ENCODE results near the gene GSG1L.

Gene GSG1L

DNA sequence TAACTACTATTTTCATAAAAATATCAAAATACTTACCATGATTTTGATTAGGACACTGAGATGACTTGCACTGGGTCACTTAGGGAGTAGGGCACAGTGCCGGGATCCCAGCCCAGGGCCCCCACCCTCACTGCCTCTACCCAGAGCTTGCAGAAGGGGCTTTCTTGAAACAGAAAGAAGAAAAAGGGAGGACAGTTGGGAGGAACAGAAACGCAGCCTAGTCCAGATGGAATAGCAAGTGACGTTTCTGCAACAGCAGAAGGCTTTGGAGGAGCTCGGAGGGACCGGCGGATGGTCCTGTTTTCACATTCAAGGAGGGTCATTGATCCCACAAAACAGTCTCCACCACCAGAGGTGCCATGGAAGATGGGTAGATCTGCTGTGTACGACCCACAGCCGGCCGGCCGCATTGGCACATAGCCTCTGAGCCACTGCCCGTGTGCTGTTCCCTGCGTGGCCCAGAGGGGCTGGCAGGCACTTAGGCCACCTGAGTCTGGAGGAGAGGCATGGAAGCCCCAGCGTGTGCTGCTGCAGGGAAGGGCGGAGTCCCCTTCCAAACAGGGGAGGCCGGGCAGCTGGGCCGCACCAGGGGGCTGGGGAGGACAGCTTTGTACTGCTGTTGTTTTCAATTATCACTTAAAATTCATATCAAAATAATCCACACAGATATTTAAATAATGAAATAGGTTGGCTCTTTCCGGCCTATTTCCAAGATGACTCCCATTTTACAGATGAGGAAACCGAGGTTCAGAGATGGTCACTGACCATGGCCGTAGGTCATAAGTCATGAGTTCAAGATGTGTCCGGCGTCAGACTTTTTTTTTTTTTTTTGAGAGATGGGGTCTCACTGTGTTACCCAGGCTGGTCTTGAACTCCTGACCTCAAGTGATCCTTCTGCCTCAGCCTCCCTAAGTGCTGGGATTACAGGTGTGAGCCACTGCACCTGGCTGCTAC is 22.9 kb upstream of the GSG1L start:
- no peak for DNase-seq
- TF ChIP-seq POLR2A (IDR thresholded peaks at IDR 0.05; ENCODE audit: low read length) (no peak), GATA1 (IDR thresholded peaks at IDR 0.05; ENCODE audit: low read depth, low read length) (no peak)

GRCh38 chr16:28085389-28086171 is 22.1 kb upstream of the GSG1L start:
- DNase-seq: no peak
- TF ChIP-seq GATA1 (IDR thresholded peaks at IDR 0.05; ENCODE audit: low read depth, low read length) (no peak), POLR2A (IDR thresholded peaks at IDR 0.05; ENCODE audit: low read length) (no peak)

- no peak for DNase-seq
- no peak for TF ChIP-seq GATA1 (IDR thresholded peaks at IDR 0.05; ENCODE audit: low read depth, low read length)
- no peak for TF ChIP-seq POLR2A (IDR thresholded peaks at IDR 0.05; ENCODE audit: low read length)
Observed at GRCh38 chr16:28084209-28084608, 20.7 kb upstream of the GSG1L start.

- TF ChIP-seq POLR2A (IDR thresholded peaks at IDR 0.05; ENCODE audit: low read length): no peak
- no peak for TF ChIP-seq GATA1 (IDR thresholded peaks at IDR 0.05; ENCODE audit: low read depth, low read length)
Observed at GRCh38 chr16:28082624-28083023, 19.1 kb upstream of the GSG1L start.

GRCh38 chr16:28081391-28081968 is 18.0 kb upstream of the GSG1L start:
- DNase-seq: no peak
- TF ChIP-seq POLR2A (IDR thresholded peaks at IDR 0.05; ENCODE audit: low read length) (no peak), GATA1 (IDR thresholded peaks at IDR 0.05; ENCODE audit: low read depth, low read length) (no peak)

More at GRCh38 chr16:28082624-28083023, 19.1 kb upstream of the GSG1L start:
- no peak for DNase-seq

- no peak for DNase-seq
- TF ChIP-seq GATA1 (IDR thresholded peaks at IDR 0.05; ENCODE audit: low read depth, low read length): no peak
- no peak for TF ChIP-seq POLR2A (IDR thresholded peaks at IDR 0.05; ENCODE audit: low read length)
Observed at GRCh38 chr16:28078261-28078660, 14.7 kb upstream of the GSG1L start.

DNA sequence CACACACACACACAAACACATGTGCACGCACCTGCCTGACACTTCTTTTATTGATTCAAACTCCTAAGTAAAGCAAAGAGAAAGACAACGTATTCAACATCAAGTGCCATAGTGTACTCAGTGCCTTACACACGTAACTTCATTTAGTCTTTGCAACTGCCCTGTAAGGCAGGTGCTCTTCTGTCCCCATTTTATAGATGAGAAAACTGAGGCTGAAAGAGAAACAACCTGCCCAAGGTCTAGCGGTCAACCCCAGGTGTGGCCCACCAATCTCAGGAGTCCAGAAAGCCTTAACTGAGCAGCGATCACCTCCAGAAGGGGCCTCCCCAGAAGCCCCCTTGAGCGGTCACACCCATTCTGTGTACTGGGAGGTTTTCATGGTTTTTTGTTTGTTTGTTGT is 10.3 kb upstream of the GSG1L start:
- TF ChIP-seq GATA1 (IDR thresholded peaks at IDR 0.05; ENCODE audit: low read depth, low read length) (no peak), POLR2A (IDR thresholded peaks at IDR 0.05; ENCODE audit: low read length) (no peak)
- DNase-seq: no peak

GRCh38 chr16:28072087-28072486 is 8.6 kb upstream of the GSG1L start:
- no peak for TF ChIP-seq POLR2A (IDR thresholded peaks at IDR 0.05; ENCODE audit: low read length)
- no peak for TF ChIP-seq GATA1 (IDR thresholded peaks at IDR 0.05; ENCODE audit: low read depth, low read length)
- DNase-seq: no peak

- DNase-seq: no peak
- TF ChIP-seq GATA1 (IDR thresholded peaks at IDR 0.05; ENCODE audit: low read depth, low read length) (no peak), POLR2A (IDR thresholded peaks at IDR 0.05; ENCODE audit: low read length) (no peak)
Observed at GRCh38 chr16:28069971-28070794, 6.7 kb upstream of the GSG1L start.

- no peak for DNase-seq
- no peak for TF ChIP-seq POLR2A (IDR thresholded peaks at IDR 0.05; ENCODE audit: low read length)
- TF ChIP-seq GATA1 (IDR thresholded peaks at IDR 0.05; ENCODE audit: low read depth, low read length): no peak
Observed at GRCh38 chr16:28068976-28069375, 5.5 kb upstream of the GSG1L start.

DNA sequence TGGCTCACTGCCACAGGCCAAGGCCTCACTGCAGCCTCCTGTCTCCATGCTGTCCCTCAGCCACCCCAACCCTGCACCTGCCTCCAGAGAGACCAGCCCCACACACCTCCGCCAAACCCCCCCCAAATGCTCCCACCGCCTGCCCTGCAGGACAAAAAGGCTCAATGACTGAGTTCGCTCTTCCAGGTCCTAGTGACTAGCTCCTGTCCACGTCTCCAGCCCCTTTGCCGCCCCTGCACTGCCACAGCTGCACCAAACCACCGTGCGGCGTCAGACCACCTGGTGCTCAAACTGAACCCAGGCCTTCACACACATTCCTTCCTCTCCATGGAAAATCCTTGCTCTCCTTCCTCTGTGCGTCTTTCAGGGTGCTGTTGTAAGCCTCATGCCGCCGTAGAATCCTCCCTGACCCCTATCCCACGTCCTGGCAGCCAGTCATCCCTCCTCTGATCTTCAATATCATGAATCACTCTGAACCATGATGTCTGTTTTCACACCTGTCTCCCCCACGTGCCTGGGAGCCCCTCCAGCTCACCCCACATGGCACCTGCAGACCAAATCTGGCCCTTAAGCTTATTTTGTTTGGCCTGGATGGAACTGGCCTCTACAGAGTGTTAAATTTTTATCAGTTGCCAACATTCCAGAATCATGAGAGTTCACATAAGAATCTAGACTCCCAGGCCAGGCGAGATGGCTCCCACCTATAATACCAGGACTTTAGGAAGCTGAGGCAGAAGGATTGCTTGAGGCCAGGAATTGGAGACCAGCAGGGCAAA is 4.3 kb upstream of the GSG1L start:
- no peak for TF ChIP-seq GATA1 (IDR thresholded peaks at IDR 0.05; ENCODE audit: low read depth, low read length)
- no peak for DNase-seq

DNA sequence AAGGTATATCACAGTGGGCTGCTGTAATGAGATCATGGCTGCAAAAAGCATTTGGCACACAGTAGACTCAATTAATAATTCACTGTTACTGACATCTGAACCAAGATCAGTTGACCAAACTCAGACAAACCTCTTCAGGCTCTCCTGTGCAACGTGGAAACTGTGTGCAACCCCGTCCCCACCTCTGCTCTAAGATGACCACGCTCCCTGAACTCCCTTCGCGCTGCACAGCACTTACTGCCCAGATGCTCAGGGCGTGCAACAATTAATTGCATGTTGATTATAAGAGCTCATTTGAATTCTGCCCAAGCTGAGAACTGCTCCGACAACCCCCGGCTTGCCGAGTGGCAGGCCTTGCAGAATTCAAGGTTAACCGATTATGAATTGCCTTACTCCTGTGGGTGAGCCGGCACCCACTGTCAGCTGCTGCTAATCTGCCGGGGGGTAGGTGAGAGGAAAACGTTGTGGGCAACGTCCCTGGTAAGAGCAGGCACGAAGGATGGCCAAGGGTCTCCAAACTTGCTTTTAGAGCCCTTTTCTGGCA is 1.3 kb upstream of the GSG1L start:
- no peak for DNase-seq
- TF ChIP-seq GATA1 (IDR thresholded peaks at IDR 0.05; ENCODE audit: low read depth, low read length): no peak
- TF ChIP-seq POLR2A (IDR thresholded peaks at IDR 0.05; ENCODE audit: low read length): no peak

Data from erythroblast (primary cell).